Naive thymus-derived CD4-positive, alpha-beta T cell (primary cell): ENCODE measurements around the gene C1QTNF3. TPM values are rescaled to one million over a fixed set of nuclear protein-coding genes. Genes with fewer than 3 reads are reported as not detected.

Source experiments
- ATAC-seq: fragments of 150-1000 bp; cut with Tn5 transposase; 2 replicates; pipeline ENCODE4 v1.10.0; 2021; ENCODE audit warnings: mild to moderate bottlenecking, moderate library complexity
- CTCF ChIA-PET: fragments of 350-600 bp; sonication (Branson Sonifier 250); formaldehyde crosslinking; loops from one replicate; lab custom pipeline; 2021; ENCODE audit warnings: antibody characterized with exemption; lab: Charles Lee
- POLR2A ChIA-PET: fragments of 350-600 bp; sonication (Branson Sonifier 250); formaldehyde crosslinking; loops from one replicate; lab custom pipeline; 2021; ENCODE audit warnings: antibody characterized with exemption, inconsistent platforms; lab: Charles Lee
- DNase-seq, 9 donors: peaks; one replicate each; pipeline versions ENCODE4 v3.0.0 to v3.0.0-alpha.2; 2020 to 2022; ENCODE audit warnings: mixed read lengths in 1 of 9
- H3K27ac ChIP-seq: one replicate; pipeline ENCODE4 v1.7.0; 2013; ENCODE audit warnings: mild to moderate bottlenecking, low read depth, low read length, moderate library complexity
- H3K27me3 ChIP-seq, 2 donors: one replicate each; pipeline ENCODE4 v1.7.0; 2013; ENCODE audit warnings: low read length in 2 of 2, mild to moderate bottlenecking in 2 of 2, moderate library complexity in 2 of 2; ENCODE audit not compliant: control insufficient read depth in 2 of 2, insufficient read depth in 2 of 2
- H3K36me3 ChIP-seq, 3 experiments: 1 replicate in 2 of 3; 2 replicates in 1 of 3; pipeline ENCODE4 v1.7.0; 2013; ENCODE audit warnings: low read length in 3 of 3, mild to moderate bottlenecking in 3 of 3, moderate library complexity in 1 of 3; ENCODE audit not compliant: insufficient read depth in 3 of 3, control insufficient read depth in 2 of 3
- H3K4me1 ChIP-seq, 2 donors: one replicate each; pipeline ENCODE4 v1.7.0; 2013; ENCODE audit warnings: low read length in 2 of 2, mild to moderate bottlenecking in 2 of 2, moderate library complexity in 1 of 2; ENCODE audit not compliant: control insufficient read depth in 2 of 2, insufficient read depth in 2 of 2
- H3K4me3 ChIP-seq: 2 replicates; pipeline ENCODE4 v1.7.0; 2013; ENCODE audit warnings: mild to moderate bottlenecking, low read length
- H3K9me3 ChIP-seq, 3 experiments: 1 replicate in 2 of 3; 2 replicates in 1 of 3; pipeline ENCODE4 v1.7.0; 2013; ENCODE audit warnings: low read length in 3 of 3; ENCODE audit not compliant: control insufficient read depth in 2 of 3
- H3K27ac Mint-ChIP-seq, 9 donors: one replicate each; pipeline ENCODE4 v1.8.0; 2020 to 2022; ENCODE audit warnings: mixed read lengths in 9 of 9, mild to moderate bottlenecking in 8 of 9, moderate library complexity in 5 of 9, inconsistent platforms in 2 of 9
- H3K27me3 Mint-ChIP-seq, 5 donors: one replicate each; pipeline ENCODE4 v1.8.0; 2021 to 2022; ENCODE audit warnings: mixed read lengths in 5 of 5, mild to moderate bottlenecking in 1 of 5
- H3K36me3 Mint-ChIP-seq, 5 donors: one replicate each; pipeline ENCODE4 v1.8.0; 2020 to 2022; ENCODE audit warnings: mixed read lengths in 5 of 5, mild to moderate bottlenecking in 3 of 5, inconsistent platforms in 1 of 5
- H3K4me1 Mint-ChIP-seq, 7 donors: one replicate each; pipeline ENCODE4 v1.8.0; 2020 to 2022; ENCODE audit warnings: mixed read lengths in 7 of 7, mild to moderate bottlenecking in 3 of 7, inconsistent platforms in 1 of 7
- H3K4me3 Mint-ChIP-seq, 10 donors: one replicate each; pipeline ENCODE4 v1.8.0; 2020 to 2022; ENCODE audit warnings: mild to moderate bottlenecking in 10 of 10, mixed read lengths in 10 of 10, moderate library complexity in 6 of 10, inconsistent platforms in 2 of 10
- H3K9me3 Mint-ChIP-seq, 11 donors: one replicate each; pipeline ENCODE4 v1.8.0; 2020 to 2022; ENCODE audit warnings: mixed read lengths in 11 of 11, mild to moderate bottlenecking in 4 of 11, inconsistent platforms in 1 of 11, moderate library complexity in 1 of 11
- intact Hi-C, 2 donors: fragments of 100-400 bp; cut with micrococcal nuclease; formaldehyde crosslinking; loops; one replicate each; pipeline ENCODE4 v1.15.1; 2023
- polyA plus RNA-seq, 2 donors: library from polyadenylated mRNA; unstranded; fragments of 300-500 nt; fragmentation: Illumina TruSeq; gene quantifications; one replicate each; pipeline ENCODE4 v1.2.3, GENCODE V29; 2021
- total RNA-seq, 6 experiments: library from RNA in 5 of 6; stranded (reverse) in 5 of 6; gene quantifications; 1 replicate in 5 of 6; 2 replicates in 1 of 6; pipeline ENCODE4 v1.2.3 and lab custom pipeline; 2021 to 2026

Gene C1QTNF3
- total and polyA plus RNA-seq, 7 experiments from 2014 or later, result 0.32 to 8.8 (median 5.8) TPM

DNA sequence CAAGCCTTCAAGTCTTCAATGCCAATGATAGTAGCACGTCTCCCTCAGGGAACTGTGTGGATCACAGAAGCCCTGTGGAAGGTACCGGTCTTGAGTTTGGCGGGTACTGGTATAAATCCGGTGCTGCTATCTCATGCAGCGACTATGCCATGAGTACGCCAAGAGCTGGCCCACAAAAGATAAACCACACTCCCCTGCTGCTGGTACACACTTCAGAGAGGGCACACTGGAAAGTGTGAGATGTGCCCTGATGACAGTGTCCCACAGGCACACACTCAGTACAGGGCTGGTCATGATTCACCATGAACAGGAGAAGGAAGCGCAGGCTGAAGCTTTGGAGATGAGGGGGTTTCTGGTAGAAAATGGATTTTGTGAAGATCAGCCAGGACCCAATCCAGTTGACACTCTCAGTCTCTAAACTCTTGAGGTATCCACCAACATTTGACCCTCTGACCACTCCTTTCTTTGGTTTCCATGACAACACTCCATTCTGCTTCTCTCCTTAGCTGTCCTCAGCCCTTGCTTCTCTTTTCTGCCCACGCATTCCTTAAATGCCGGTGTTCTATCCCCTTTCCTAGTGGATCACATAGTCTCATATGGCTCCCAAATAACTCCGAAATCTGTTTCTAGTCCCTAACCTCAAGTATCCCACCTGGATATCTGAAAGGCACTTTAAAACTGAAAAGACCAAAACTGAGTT lies 40.2 kb downstream of the C1QTNF3 start:
- ChIA-PET CTCF (no interaction called here), POLR2A (no interaction called here)
- no peak overlapping the region for H3K27ac ChIP-seq
- H3K4me1 ChIP-seq, result peaks cover 9% of the 10 kb centered on the region in 2 donors
- H3K4me3 ChIP-seq, result no peak overlapping the region
- peaks cover 10 to 23% (median 16%) of the 10 kb centered on the region in 7 donors for H3K4me1 Mint-ChIP-seq
- H3K36me3 ChIP-seq, result peaks cover 0 to 20% (median 0%) of the 10 kb centered on the region in 3 experiments
- peaks cover 0 to 2% (median 0%) of the 10 kb centered on the region in 11 donors for H3K9me3 Mint-ChIP-seq
- no peaks in the 10 kb centered on the region for H3K27me3 ChIP-seq
- H3K27ac Mint-ChIP-seq, result no peak overlapping the region
- H3K9me3 ChIP-seq, result no peaks in the 10 kb centered on the region
- H3K27me3 Mint-ChIP-seq, result no peaks in the 10 kb centered on the region
- ATAC-seq (no peak), DNase-seq (no peak)
- H3K36me3 Mint-ChIP-seq, result peaks cover 10 to 31% (median 15%) of the 10 kb centered on the region in 5 donors
- intact Hi-C loops, result loop anchor here in 1 of 2 donors (10.0 kb wide), 2 partner anchors 242 to 1828 kb away; partner anchors contain the start of gene GOLPH3
- no peak overlapping the region for H3K4me3 Mint-ChIP-seq

DNA sequence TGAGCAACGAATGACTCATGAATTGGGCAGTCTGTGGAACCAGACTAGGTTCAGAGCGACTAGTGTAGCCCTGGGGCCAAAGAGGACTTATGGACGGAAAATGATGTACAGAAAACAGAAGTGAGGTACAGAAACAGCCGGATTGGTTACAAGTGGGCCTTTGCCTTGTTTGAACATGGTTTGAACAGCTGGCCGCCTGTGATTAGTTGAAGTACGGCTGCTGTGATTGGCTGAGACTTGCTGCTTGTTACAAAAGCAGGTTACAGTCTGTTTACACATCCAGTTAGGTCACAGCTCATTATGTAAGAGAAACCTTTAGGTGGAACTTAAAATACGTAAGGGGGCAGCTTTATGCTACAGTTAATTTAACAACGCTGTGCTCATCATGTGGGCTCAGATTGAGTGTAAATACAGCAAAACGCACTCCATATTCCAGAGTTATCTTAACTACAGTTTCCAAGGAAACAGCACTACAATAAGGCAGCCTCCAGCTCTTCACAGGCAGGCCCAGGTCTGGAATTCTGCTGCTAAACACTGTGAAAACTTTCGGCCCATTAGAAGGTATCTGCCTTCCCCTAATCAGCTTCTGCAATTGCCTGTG lies 41.7 kb downstream of the C1QTNF3 start:
- Mint-ChIP-seq H3K27me3 (no peaks in the 10 kb centered on the region), H3K4me3 (no peak overlapping the region), H3K9me3 (no peaks in the 10 kb centered on the region), H3K36me3 (peaks cover 15 to 37% (median 16%) of the 10 kb centered on the region in 5 donors), H3K4me1 (peaks cover 3 to 19% (median 13%) of the 10 kb centered on the region in 7 donors), H3K27ac (peak overlapping the region in 1 of 9 donors; percentile 58)
- H3K27me3 ChIP-seq, result no peaks in the 10 kb centered on the region
- ChIA-PET POLR2A (no interaction called here), CTCF (no interaction called here)
- DNase-seq (no peak), ATAC-seq (no peak)
- H3K27ac ChIP-seq, result no peak overlapping the region
- H3K4me1 ChIP-seq, result no peaks in the 10 kb centered on the region
- no peaks in the 10 kb centered on the region for H3K9me3 ChIP-seq
- intact Hi-C loops, result loop anchor here in 1 of 2 donors (10.0 kb wide), 2 partner anchors 243 to 1827 kb away; partner anchors contain the start of gene GOLPH3
- H3K4me3 ChIP-seq, result no peak overlapping the region
- H3K36me3 ChIP-seq, result peaks cover 0 to 20% (median 0%) of the 10 kb centered on the region in 3 experiments

DNA sequence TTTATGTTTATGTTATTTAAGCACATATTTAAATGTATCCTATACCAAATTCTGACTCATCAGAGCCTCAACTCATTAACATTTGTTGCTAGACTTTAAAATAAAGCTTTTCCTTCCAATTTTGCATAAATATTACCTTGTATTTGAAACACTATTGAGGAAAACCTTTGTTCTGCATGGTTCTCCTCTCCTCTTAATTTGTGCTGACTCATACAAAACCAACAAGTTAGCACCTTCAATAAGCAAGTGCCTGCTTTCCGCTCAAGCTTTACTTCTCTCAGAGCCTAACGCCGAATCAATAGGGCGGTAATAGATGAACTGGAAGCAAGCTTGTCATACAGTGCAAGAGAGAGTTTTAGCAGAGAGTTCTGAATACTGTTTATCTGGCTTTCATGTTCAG lies 43.0 kb downstream of the C1QTNF3 start:
- peaks cover 3 to 22% (median 10%) of the 10 kb centered on the region in 7 donors for H3K4me1 Mint-ChIP-seq
- no peaks in the 10 kb centered on the region for H3K27me3 Mint-ChIP-seq
- Histone ChIP-seq H3K4me3 (no peak overlapping the region), H3K27me3 (no peaks in the 10 kb centered on the region), H3K27ac (no peak overlapping the region), H3K4me1 (no peaks in the 10 kb centered on the region), H3K36me3 (peaks cover 0 to 20% (median 0%) of the 10 kb centered on the region in 3 experiments), H3K9me3 (no peaks in the 10 kb centered on the region)
- no peak overlapping the region for H3K4me3 Mint-ChIP-seq
- CTCF ChIA-PET, result interaction anchor here (1.0 kb wide), 1 partner anchor 465 kb away, joined by 4 read pairs; no protein-coding TSS in a partner anchor
- POLR2A ChIA-PET, result no interaction called here
- DNase-seq, result no peak
- H3K36me3 Mint-ChIP-seq, result peaks cover 14 to 37% (median 21%) of the 10 kb centered on the region in 5 donors
- peak overlapping the region in 1 of 9 donors; percentile 22 for H3K27ac Mint-ChIP-seq
- no peaks in the 10 kb centered on the region for H3K9me3 Mint-ChIP-seq
- intact Hi-C loops, result loop anchor here (5.0 to 10.0 kb wide), 3 partner anchors 245 to 1825 kb away; partner anchors contain the start of gene GOLPH3 (in 1 of the 2)
- ATAC-seq, result no peak

DNA sequence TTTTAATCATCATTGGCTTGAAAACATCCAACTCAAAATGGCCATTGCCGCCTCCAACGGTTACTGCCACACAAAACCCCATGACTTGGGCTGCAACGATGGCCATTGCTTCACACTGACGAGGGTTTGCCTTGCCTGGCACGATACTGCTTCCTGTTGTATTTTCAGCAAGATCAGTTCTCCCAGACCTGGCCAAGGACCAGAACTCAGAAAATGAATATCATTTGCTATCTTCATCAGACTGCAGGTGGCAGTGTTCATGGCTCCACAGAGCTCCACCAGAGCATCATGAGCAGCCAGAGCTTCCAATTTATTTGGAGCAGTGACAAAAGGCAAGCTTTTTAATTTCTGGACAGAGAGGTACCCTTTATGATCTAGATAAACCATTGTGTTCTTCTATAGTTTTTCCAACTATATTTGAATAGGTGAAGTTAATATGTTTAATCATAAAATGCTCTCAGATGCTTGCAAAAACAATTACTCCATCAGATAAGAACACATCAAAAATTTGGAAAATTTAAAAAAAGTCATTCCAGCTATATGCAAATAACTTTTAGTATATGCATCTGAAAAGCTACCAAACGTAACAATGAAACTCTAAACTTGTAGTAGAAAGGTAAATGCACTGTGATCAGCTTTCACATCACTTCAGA lies 45.6 kb downstream of the C1QTNF3 start:
- Mint-ChIP-seq H3K9me3 (no peaks in the 10 kb centered on the region), H3K4me3 (no peak overlapping the region), H3K4me1 (peaks cover 4 to 42% (median 6%) of the 10 kb centered on the region in 7 donors), H3K36me3 (peaks cover 5 to 34% (median 14%) of the 10 kb centered on the region in 5 donors), H3K27ac (peak overlapping the region in 6 of 9 donors; percentile 4 to 84 (median 46)), H3K27me3 (no peaks in the 10 kb centered on the region)
- ATAC-seq (peak; percentile 70), DNase-seq (peak in 7 of 9 donors; percentile 20 to 43 (median 40))
- no peaks in the 10 kb centered on the region for H3K27me3 ChIP-seq
- H3K4me1 ChIP-seq, result no peaks in the 10 kb centered on the region
- peaks cover 0 to 2% (median 0%) of the 10 kb centered on the region in 3 experiments for H3K36me3 ChIP-seq
- intact Hi-C loops, result loop anchor here (1.0 to 5.0 kb wide), 3 partner anchors 11 to 655 kb away; partner anchors contain the start of gene AMACR (in 1 of the 2)
- ChIA-PET POLR2A (interaction anchor here (2.2 kb wide), 1 partner anchor 10 kb away, joined by 10 read pairs; the partner anchor contains the start of gene AMACR), CTCF (interaction anchor here (0.7 to 3.1 kb wide), 8 partner anchors 11 to 904 kb away, joined by 3 to 18 read pairs (median 4); partner anchors contain the start of gene AMACR)
- no peak overlapping the region for H3K27ac ChIP-seq
- no peak overlapping the region for H3K4me3 ChIP-seq
- no peaks in the 10 kb centered on the region for H3K9me3 ChIP-seq

DNA sequence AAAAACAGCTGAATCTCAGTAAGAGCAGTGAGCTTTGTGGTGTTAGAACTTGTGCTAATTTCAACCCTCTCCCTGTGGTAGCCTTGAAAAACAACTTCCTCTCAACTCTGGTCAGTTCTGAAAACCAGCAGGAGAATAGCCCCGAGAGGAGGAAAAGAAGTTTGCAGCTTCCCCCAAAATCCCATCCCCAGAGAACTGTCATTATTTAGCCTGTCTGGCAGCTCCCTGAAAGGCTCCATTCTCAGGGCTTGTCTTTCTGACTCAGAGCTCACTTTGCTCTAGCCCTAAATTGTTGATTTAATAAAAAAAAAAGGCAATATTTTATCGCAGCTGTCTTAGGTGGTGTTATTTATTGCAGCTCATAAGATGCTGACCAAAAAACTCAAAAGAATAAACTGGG lies 47.1 kb downstream of the C1QTNF3 start:
- DNase-seq, result no peak
- H3K27ac ChIP-seq, result no peak overlapping the region
- H3K4me3 ChIP-seq, result no peak overlapping the region
- H3K27ac Mint-ChIP-seq, result no peak overlapping the region
- H3K27me3 Mint-ChIP-seq, result no peaks in the 10 kb centered on the region
- H3K36me3 ChIP-seq, result no peaks in the 10 kb centered on the region
- intact Hi-C loops, result loop anchor here in 1 of 2 donors (5.0 kb wide), 1 partner anchor 656 kb away; no protein-coding TSS in a partner anchor
- no peaks in the 10 kb centered on the region for H3K9me3 ChIP-seq
- CTCF ChIA-PET, result interaction anchor here (0.6 to 3.1 kb wide), 6 partner anchors 18 to 476 kb away, joined by 3 to 18 read pairs (median 3); no protein-coding TSS in a partner anchor
- H3K4me1 Mint-ChIP-seq, result peaks cover 4 to 44% (median 6%) of the 10 kb centered on the region in 7 donors
- no peaks in the 10 kb centered on the region for H3K9me3 Mint-ChIP-seq
- no peaks in the 10 kb centered on the region for H3K4me1 ChIP-seq
- no peak for ATAC-seq
- no peaks in the 10 kb centered on the region for H3K27me3 ChIP-seq
- H3K36me3 Mint-ChIP-seq, result peaks cover 5 to 27% (median 14%) of the 10 kb centered on the region in 5 donors
- POLR2A ChIA-PET, result interaction anchor here (2.2 kb wide), 1 partner anchor 12 kb away, joined by 10 read pairs; the partner anchor contains the start of gene AMACR
- H3K4me3 Mint-ChIP-seq, result no peak overlapping the region

DNA sequence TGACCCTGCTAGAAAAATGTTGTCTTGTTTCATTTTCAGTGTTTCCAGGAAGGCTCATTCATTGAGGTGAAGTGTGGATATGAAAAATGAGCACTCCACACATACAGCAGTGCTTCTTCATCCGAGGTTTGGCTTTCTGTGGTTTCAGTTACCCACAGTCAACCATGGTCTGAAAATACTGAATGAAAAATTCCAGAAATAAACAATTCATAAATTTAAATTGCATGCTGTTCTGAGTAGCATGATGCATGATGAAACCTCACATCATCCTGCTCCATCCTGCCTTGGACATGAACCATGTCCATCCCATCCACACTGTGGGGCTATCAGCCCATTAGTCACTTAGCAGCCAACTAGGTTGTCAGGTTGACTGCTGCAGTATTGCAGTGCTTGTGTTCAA lies 48.2 kb downstream of the C1QTNF3 start:
- Mint-ChIP-seq H3K9me3 (no peaks in the 10 kb centered on the region), H3K27me3 (no peaks in the 10 kb centered on the region), H3K4me3 (peak overlapping the region in 1 of 10 donors; percentile 59), H3K27ac (peak overlapping the region in 2 of 9 donors; percentile 32 to 53), H3K4me1 (peaks cover 4 to 44% (median 6%) of the 10 kb centered on the region in 7 donors), H3K36me3 (peaks cover 5 to 27% (median 14%) of the 10 kb centered on the region in 5 donors)
- Histone ChIP-seq H3K4me1 (no peaks in the 10 kb centered on the region), H3K27me3 (no peaks in the 10 kb centered on the region), H3K36me3 (no peaks in the 10 kb centered on the region), H3K9me3 (no peaks in the 10 kb centered on the region), H3K27ac (no peak overlapping the region), H3K4me3 (no peak overlapping the region)
- ChIA-PET POLR2A (no interaction called here), CTCF (no interaction called here)
- ATAC-seq (no peak), DNase-seq (no peak)
- intact Hi-C loops, result loop anchor here (1.0 to 5.0 kb wide), 2 partner anchors 12 to 657 kb away; no protein-coding TSS in a partner anchor
